Measurements from ENCODE around the gene KIFAP3. TPM values are rescaled to one million over a fixed set of nuclear protein-coding genes. Genes with fewer than 3 reads are reported as not detected.
A peak's percentile ranks its signal among the peaks of the same experiment; 100 is the strongest.

Gene KIFAP3
- total RNA-seq, 6 experiments from 2014 or later: 5.9 to 9.2 (median 8.0) TPM

- DNase-seq (peak in 1 of 3 donors; percentile 70), ATAC-seq (peak; percentile 0 to 9 (median 4))
- Histone ChIP-seq H3K27me3 (no peaks in the 10 kb centered on the region), H3K4me1 (peaks cover 0 to 34% (median 6%) of the 10 kb centered on the region in 4 donors), H3K4me3 (peak overlapping the region; percentile 87 to 90 (median 88)), H3K36me3 (peaks cover 0 to 5% (median 0%) of the 10 kb centered on the region in 4 donors), H3K27ac (peak overlapping the region; percentile 98 to 100 (median 99)), H3K9me3 (no peaks in the 10 kb centered on the region)
- 1% methylated on average over 13 of the region's 51 CpGs for WGBS (ENCODE audit: insufficient coverage, low coverage, low lambda C conversion rate, missing lambda C conversion rate)
- intact Hi-C loops (cut with DNase I): no loop called here
- TF ChIP-seq POLR2A (IDR thresholded peaks at IDR 0.05): no peak
These were observed 181.4 kb downstream of the KIFAP3 start for GRCh38 chr1:169892927-169893644.

- ATAC-seq (no peak), DNase-seq (no peak)
- intact Hi-C loops (cut with DNase I): no loop called here
- Histone ChIP-seq H3K27me3 (no peaks in the 10 kb centered on the region), H3K27ac (peak overlapping the region; percentile 98 to 100 (median 99)), H3K4me3 (peak overlapping the region; percentile 87 to 90 (median 88)), H3K4me1 (peaks cover 0 to 34% (median 6%) of the 10 kb centered on the region in 4 donors), H3K9me3 (no peaks in the 10 kb centered on the region), H3K36me3 (peaks cover 0 to 11% (median 0%) of the 10 kb centered on the region in 4 donors)
- 27% methylated on average over 8 of the region's 8 CpGs for WGBS (ENCODE audit: insufficient coverage, low coverage, low lambda C conversion rate, missing lambda C conversion rate)
- no peak for TF ChIP-seq POLR2A (IDR thresholded peaks at IDR 0.05)
- no peak for TF ChIP-seq CTCF (IDR thresholded peaks at IDR 0.05)
These were observed 182.1 kb downstream of the KIFAP3 start for GRCh38 chr1:169892176-169892926.

- H3K27me3 ChIP-seq: no peaks in the 10 kb centered on the region
- peak overlapping the region in 2 of 3 donors; percentile 99 to 100 for H3K27ac ChIP-seq
- TF ChIP-seq POLR2A (IDR thresholded peaks at IDR 0.05) (no peak), CTCF (IDR thresholded peaks at IDR 0.05) (no peak)
- DNase-seq: no peak
- no peaks in the 10 kb centered on the region for H3K9me3 ChIP-seq
- peak overlapping the region in 1 of 3 donors; percentile 87 for H3K4me3 ChIP-seq
- H3K4me1 ChIP-seq: peaks cover 0 to 34% (median 6%) of the 10 kb centered on the region in 4 donors
- ATAC-seq: peak in 3 of 4 donors; percentile 6 to 33 (median 20)
- 4% methylated on average over 2 of the region's 2 CpGs for WGBS (ENCODE audit: insufficient coverage, low coverage, low lambda C conversion rate, missing lambda C conversion rate)
- intact Hi-C loops (cut with DNase I): no loop called here
- H3K36me3 ChIP-seq: peaks cover 0 to 19% (median 0%) of the 10 kb centered on the region in 4 donors
These were observed 183.0 kb downstream of the KIFAP3 start for GRCh38 chr1:169891539-169891885.

- H3K4me3 ChIP-seq: no peak overlapping the region
- intact Hi-C loops (cut with DNase I): no loop called here
- no peaks in the 10 kb centered on the region for H3K9me3 ChIP-seq
- 53% methylated on average over 5 of the region's 5 CpGs for whole genome bisulfite sequencing (ENCODE audit: insufficient coverage, low coverage, low lambda C conversion rate, missing lambda C conversion rate)
- no peaks in the 10 kb centered on the region for H3K27me3 ChIP-seq
- ATAC-seq: no peak
- no peak for DNase-seq
- H3K4me1 ChIP-seq: peaks cover 0 to 34% (median 6%) of the 10 kb centered on the region in 4 donors
- peaks cover 0 to 24% (median 0%) of the 10 kb centered on the region in 4 donors for H3K36me3 ChIP-seq
- peak overlapping the region in 2 of 3 donors; percentile 17 to 99 for H3K27ac ChIP-seq
- TF ChIP-seq CTCF (IDR thresholded peaks at IDR 0.05): no peak
- no peak for TF ChIP-seq POLR2A (IDR thresholded peaks at IDR 0.05)
These were observed 183.5 kb downstream of the KIFAP3 start for GRCh38 chr1:169890761-169891538.
